DND-41 (cell line): Measurements from ENCODE around the gene DLG2.

Experiments
- ATAC-seq: fragments of 200-7000 bp; cut with Tn5 transposase; 3 replicates; pipeline ENCODE4 v1.9.1; 2021; ENCODE audit warnings: low read depth; ENCODE audit not compliant: insufficient read depth
- DNase-seq: peaks from one replicate; pipeline ENCODE4 v3.0.0-alpha.2; 2020
- H2AFZ ChIP-seq: 2 replicates; pipeline ENCODE4 v1.6.0; 2012; ENCODE audit warnings: low read depth, low read length
- H3K27ac ChIP-seq: 2 replicates; pipeline ENCODE4 v1.5.1; 2012; ENCODE audit warnings: low read length, inconsistent platforms
- H3K27me3 ChIP-seq: fragments of 200-600 bp; sonication (generic); 2 replicates; pipeline ENCODE4 v1.6.0; 2012; ENCODE audit warnings: low read length, mild to moderate bottlenecking, inconsistent platforms; ENCODE audit not compliant: insufficient read depth, poor library complexity
- H3K36me3 ChIP-seq: 2 replicates; pipeline ENCODE4 v1.5.1; 2012; ENCODE audit warnings: low read length, inconsistent platforms; ENCODE audit not compliant: insufficient read depth
- H3K4me1 ChIP-seq: 2 replicates; pipeline ENCODE4 v1.5.1; 2012; ENCODE audit warnings: mild to moderate bottlenecking, low read length; ENCODE audit not compliant: insufficient read depth
- H3K4me2 ChIP-seq: 2 replicates; pipeline ENCODE4 v1.6.0; 2012; ENCODE audit warnings: mild to moderate bottlenecking, moderate library complexity, low read length, inconsistent platforms; ENCODE audit not compliant: insufficient read depth
- H3K4me3 ChIP-seq, 2 experiments: fragments of 200-600 bp in 1 of 2; shearing (Covaris generic) in 1 of 2; 2 replicates each; pipeline ENCODE4 v1.5.1; 2012 to 2016; ENCODE audit warnings: inconsistent platforms in 2 of 2, low read length in 2 of 2, mild to moderate bottlenecking in 2 of 2, low read depth in 1 of 2, moderate library complexity in 1 of 2
- H3K79me2 ChIP-seq: 2 replicates; pipeline ENCODE4 v1.6.0; 2012; ENCODE audit warnings: low read length, inconsistent platforms; ENCODE audit not compliant: insufficient read depth
- H3K9ac ChIP-seq: 2 replicates; pipeline ENCODE4 v1.6.0; 2012; ENCODE audit warnings: low read depth, mild to moderate bottlenecking, inconsistent platforms, low read length, moderate library complexity
- H3K9me3 ChIP-seq: 2 replicates; pipeline ENCODE4 v1.5.1; 2012; ENCODE audit warnings: low read length, moderate library complexity, mild to moderate bottlenecking, inconsistent platforms; ENCODE audit not compliant: insufficient read depth, severe bottlenecking
- H4K20me1 ChIP-seq: 2 replicates; pipeline ENCODE4 v1.6.0; 2012; ENCODE audit warnings: low read length; ENCODE audit not compliant: insufficient read depth
- CTCF ChIP-seq: IDR thresholded peaks from 2 replicates; pipeline ENCODE4 v1.5.1; 2012; ENCODE audit warnings: borderline replicate concordance, low read length, moderate library complexity, mild to moderate bottlenecking; ENCODE audit not compliant: poor library complexity, severe bottlenecking; ENCODE audit errors: extremely low read depth
- EZH2 ChIP-seq: IDR thresholded peaks from 3 replicates; pipeline ENCODE4 v1.6.1; 2012; ENCODE audit warnings: borderline replicate concordance, low read depth, mild to moderate bottlenecking, moderate library complexity, low read length, inconsistent platforms; ENCODE audit not compliant: severe bottlenecking

The DLG2 gene

DNA sequence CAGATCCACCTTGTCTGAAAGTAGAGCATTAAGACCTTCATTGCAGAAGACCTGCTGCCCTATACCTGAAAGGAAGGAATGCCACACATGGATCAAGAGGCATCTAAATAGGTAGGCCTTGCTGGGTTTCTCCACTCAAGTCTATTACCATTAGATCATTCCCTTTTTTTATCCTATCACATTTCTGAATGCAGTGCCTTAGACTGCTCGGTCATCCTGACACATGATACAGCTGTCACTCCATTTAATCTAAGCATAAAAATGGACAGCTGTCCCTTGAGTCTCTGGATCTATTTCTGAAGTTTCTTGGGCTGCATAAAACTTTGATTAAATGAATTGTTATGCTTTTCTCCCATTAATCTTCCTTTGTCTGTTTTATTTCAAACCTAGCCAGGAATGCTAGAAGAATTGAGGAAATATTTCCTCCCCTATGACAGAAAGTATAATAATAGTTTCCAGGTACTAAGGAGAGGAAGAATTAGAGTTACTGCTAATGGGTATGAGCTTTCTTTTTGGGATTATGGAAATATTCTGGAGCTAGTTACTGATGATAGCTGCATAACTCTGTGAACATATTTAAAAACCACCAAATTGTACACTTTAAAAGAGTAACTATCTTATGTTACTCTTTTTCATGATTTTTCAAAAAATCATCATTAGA is 88.0 kb downstream of the DLG2 start:
- H3K4me3 ChIP-seq, result no peak overlapping the region
- no peaks in the 10 kb centered on the region for H3K4me1 ChIP-seq
- no peaks in the 10 kb centered on the region for H3K36me3 ChIP-seq
- TF ChIP-seq EZH2, result no peak
- TF ChIP-seq CTCF, result no peak
- no peaks in the 10 kb centered on the region for H3K79me2 ChIP-seq
- H2AFZ ChIP-seq, result no peak overlapping the region
- H3K27ac ChIP-seq, result no peak overlapping the region
- H4K20me1 ChIP-seq, result no peaks in the 10 kb centered on the region
- ATAC-seq (no peak), DNase-seq (no peak)
- no peaks in the 10 kb centered on the region for H3K9me3 ChIP-seq
- no peaks in the 10 kb centered on the region for H3K27me3 ChIP-seq
- no peak overlapping the region for H3K4me2 ChIP-seq
- no peak overlapping the region for H3K9ac ChIP-seq

- Histone ChIP-seq H3K27me3 (no peaks in the 10 kb centered on the region), H3K27ac (no peak overlapping the region), H3K79me2 (no peaks in the 10 kb centered on the region), H3K9ac (no peak overlapping the region), H3K4me1 (no peaks in the 10 kb centered on the region), H3K36me3 (no peaks in the 10 kb centered on the region), H3K4me2 (no peak overlapping the region), H3K9me3 (no peaks in the 10 kb centered on the region), H3K4me3 (no peak overlapping the region), H2AFZ (no peak overlapping the region), H4K20me1 (no peaks in the 10 kb centered on the region)
- ATAC-seq (no peak), DNase-seq (no peak)
- TF ChIP-seq CTCF, result no peak
- TF ChIP-seq EZH2, result no peak
Observed at GRCh38 chr11:85536438-85536837, 90.7 kb downstream of the DLG2 start.

DNA sequence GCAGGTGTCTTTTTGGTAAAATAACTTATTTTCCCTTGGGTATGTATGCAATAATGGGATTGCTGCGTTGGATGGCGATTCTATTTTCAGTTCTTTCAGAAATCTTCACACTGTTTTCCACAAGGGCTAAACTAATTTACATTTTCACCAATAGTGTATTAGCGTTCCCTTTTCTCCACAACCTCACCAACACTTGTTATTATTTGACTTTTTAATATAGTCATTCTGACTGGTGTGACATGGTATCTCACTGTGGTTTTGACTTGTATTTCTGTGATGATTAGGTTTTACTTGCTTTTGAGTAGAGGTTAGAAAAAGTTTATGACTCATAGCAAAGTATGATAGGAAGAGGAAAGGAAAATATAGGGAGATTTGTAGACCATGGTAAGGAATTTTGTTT is 92.3 kb downstream of the DLG2 start:
- Histone ChIP-seq H3K36me3 (no peaks in the 10 kb centered on the region), H3K27me3 (no peaks in the 10 kb centered on the region), H3K9me3 (no peaks in the 10 kb centered on the region), H3K27ac (no peak overlapping the region), H2AFZ (no peak overlapping the region), H3K79me2 (no peaks in the 10 kb centered on the region), H4K20me1 (no peaks in the 10 kb centered on the region), H3K4me3 (no peak overlapping the region), H3K4me1 (no peaks in the 10 kb centered on the region), H3K4me2 (no peak overlapping the region), H3K9ac (no peak overlapping the region)
- DNase-seq, result no peak
- no peak for TF ChIP-seq EZH2
- TF ChIP-seq CTCF, result no peak
- no peak for ATAC-seq
